Esophagus mucosa (tissue), 1 donor: Measurements from ENCODE around the gene DGKH. TPM values are rescaled to one million over a fixed set of nuclear protein-coding genes. Genes with fewer than 3 reads are reported as not detected.
"Not testable (repeated sequence)": the region's sequence is repeated elsewhere in the genome, so short reads cannot be mapped to it uniquely, and the experiment has no call there.

Experiments
- ATAC-seq: fragments of 200-7000 bp; cut with Tn5 transposase; one replicate; pipeline ENCODE4 v1.9.1; 2020
- total RNA-seq: library from RNA; stranded (reverse); gene quantifications from one replicate; pipeline ENCODE4 v1.2.4, GENCODE V29; 2023
- donor health status: DM: yes; HTN: yes; CAD: no.

Gene DGKH
- total RNA-seq, 1 donor from 2014 or later = 15.9 TPM

GRCh38 chr13:42041684-42042035 is 6.8 kb upstream of the DGKH start:
- ATAC-seq = peak; percentile 32

- no peak for ATAC-seq
Measured at GRCh38 chr13:42043676-42044075, 4.8 kb upstream of the DGKH start.

- ATAC-seq = no peak
Measured at GRCh38 chr13:42046448-42046847, 2.0 kb upstream of the DGKH start.

- peak; percentile 70 for ATAC-seq
Measured at GRCh38 chr13:42047561-42048341, 697 bp upstream of the DGKH start.

GRCh38 chr13:42048684-42049453 is 421 bp downstream of the DGKH start:
- ATAC-seq = peak; percentile 80

- no peak for ATAC-seq
Measured at GRCh38 chr13:42049454-42049813, 986 bp downstream of the DGKH start.

GRCh38 chr13:42054798-42055499 is 6.5 kb downstream of the DGKH start:
- ATAC-seq = no peak

- ATAC-seq = no peak
Measured at GRCh38 chr13:42055500-42056085, 7.1 kb downstream of the DGKH start.

- ATAC-seq = no peak
Measured at GRCh38 chr13:42056146-42056545, 7.7 kb downstream of the DGKH start.

- ATAC-seq = no peak
Measured at GRCh38 chr13:42056583-42056982, 8.1 kb downstream of the DGKH start.

GRCh38 chr13:42057918-42058530 is 9.6 kb downstream of the DGKH start:
- no peak for ATAC-seq

GRCh38 chr13:42061943-42062342 is 13.5 kb downstream of the DGKH start:
- ATAC-seq = no peak

GRCh38 chr13:42063105-42063504 is 14.7 kb downstream of the DGKH start:
- no peak for ATAC-seq

- no peak for ATAC-seq
Measured at GRCh38 chr13:42064259-42064658, 15.8 kb downstream of the DGKH start.

- no peak for ATAC-seq
Measured at GRCh38 chr13:42064966-42065365, 16.5 kb downstream of the DGKH start.

- no peak for ATAC-seq
Measured at GRCh38 chr13:42065414-42065813, 17.0 kb downstream of the DGKH start.

- no peak for ATAC-seq
Measured at GRCh38 chr13:42066542-42066941, 18.1 kb downstream of the DGKH start.

GRCh38 chr13:42068886-42069285 is 20.4 kb downstream of the DGKH start:
- no peak for ATAC-seq

GRCh38 chr13:42070599-42070998 is 22.2 kb downstream of the DGKH start:
- not testable (repeated sequence) for ATAC-seq

- ATAC-seq = not testable (repeated sequence)
Measured at GRCh38 chr13:42071179-42071578, 22.7 kb downstream of the DGKH start.

GRCh38 chr13:42071672-42072419 is 23.4 kb downstream of the DGKH start:
- no peak for ATAC-seq

GRCh38 chr13:42073683-42074082 is 25.2 kb downstream of the DGKH start:
- ATAC-seq = no peak
